Endothelial cell of umbilical vein (primary cell): Measurements from ENCODE around the gene STK17A. TPM values are rescaled to one million over a fixed set of nuclear protein-coding genes. Genes with fewer than 3 reads are reported as not detected.

Experiments
- BruUV-seq: library from RNA; stranded (reverse); fragments of 400-500 nt; replicated peaks from 2 replicates; lab custom pipeline; 2021; lab: Mats Ljungman, UMichigan
- CTCF ChIA-PET: fragments of 300-600, 350-600 bp; sonication (Branson Sonifier 250); formaldehyde crosslinking; loops from one replicate; lab custom pipeline; 2021; ENCODE audit warnings: antibody characterized with exemption, inconsistent platforms; lab: Charles Lee
- POLR2A ChIA-PET: fragments of 300-600, 350-600 bp; sonication (Branson Sonifier 250); formaldehyde crosslinking; loops from one replicate; lab custom pipeline; 2021; ENCODE audit warnings: antibody characterized with exemption, inconsistent platforms; lab: Charles Lee
- DNase-seq: peaks from one replicate; pipeline ENCODE4 v3.0.0-alpha.2; 2011; ENCODE audit warnings: low read depth, low spot score
- FAIRE-seq: peaks from 2 replicates; lab custom pipeline; 2011; peaks lifted over from hg19 to GRCh38; lab: Jason Lieb, UNC
- H2AFZ ChIP-seq: 2 replicates; pipeline ENCODE4 v1.6.0; 2012; ENCODE audit warnings: low read depth, low read length, control low read depth, inconsistent platforms
- H3K27ac ChIP-seq: 2 replicates; pipeline ENCODE4 v1.5.1; 2011; ENCODE audit warnings: low read depth, mild to moderate bottlenecking, control low read depth, low read length, moderate library complexity; ENCODE audit not compliant: insufficient read depth
- H3K27me3 ChIP-seq, 2 experiments: 2 replicates each; pipeline versions ENCODE4 v1.6.0 to v1.6.1; 2011; ENCODE audit warnings: low read length in 2 of 2, mixed read lengths in 1 of 2; ENCODE audit not compliant: control insufficient read depth in 2 of 2, insufficient read depth in 2 of 2
- H3K36me3 ChIP-seq, 2 experiments: 2 replicates in 1 of 2; 3 replicates in 1 of 2; pipeline ENCODE4 v1.5.1; 2011; ENCODE audit warnings: low read length in 2 of 2, mild to moderate bottlenecking in 1 of 2, moderate library complexity in 1 of 2; ENCODE audit not compliant: control insufficient read depth in 2 of 2, insufficient read depth in 2 of 2; ENCODE audit errors: extremely low read depth in 1 of 2
- H3K4me1 ChIP-seq: 3 replicates; pipeline ENCODE4 v1.5.1; 2011; ENCODE audit warnings: mild to moderate bottlenecking, low read length; ENCODE audit not compliant: control insufficient read depth, insufficient read depth; ENCODE audit errors: extremely low read depth
- H3K4me2 ChIP-seq: 2 replicates; pipeline ENCODE4 v1.6.1; 2011; ENCODE audit warnings: low read length, control low read depth, mixed read lengths; ENCODE audit not compliant: insufficient read depth
- H3K4me3 ChIP-seq, 3 experiments: fragments of 200-600 bp in 1 of 3; sonication (generic), shearing (Covaris generic) in 1 of 3; replicated peaks in 1 of 3; 2 replicates each; pipeline ENCODE4 v1.5.1; 2011 to 2016; ENCODE audit warnings: control low read depth in 3 of 3, low read length in 3 of 3, mild to moderate bottlenecking in 2 of 3, inconsistent platforms in 1 of 3, low read depth in 1 of 3, moderate library complexity in 1 of 3; ENCODE audit not compliant: insufficient read depth in 1 of 3
- H3K79me2 ChIP-seq: 2 replicates; pipeline ENCODE4 v1.6.0; 2012; ENCODE audit warnings: low read length, inconsistent platforms; ENCODE audit not compliant: control insufficient read depth, insufficient read depth
- H3K9ac ChIP-seq: replicated peaks from 2 replicates; pipeline ENCODE3; 2011; ENCODE audit warnings: low read length, control low read depth; ENCODE audit not compliant: insufficient read depth; ENCODE audit errors: extremely low read depth
- H3K9me1 ChIP-seq: replicated peaks from 3 replicates; pipeline ENCODE4 v1.6.0; 2011; ENCODE audit warnings: mild to moderate bottlenecking, low read length; ENCODE audit not compliant: control insufficient read depth, insufficient read depth; ENCODE audit errors: extremely low read depth
- H3K9me3 ChIP-seq: replicated peaks from 2 replicates; pipeline ENCODE4 v1.5.1; 2012; ENCODE audit warnings: low read length, inconsistent platforms; ENCODE audit not compliant: control insufficient read depth, insufficient read depth
- H4K20me1 ChIP-seq: replicated peaks from 2 replicates; pipeline ENCODE3; 2011; ENCODE audit warnings: mild to moderate bottlenecking, low read length; ENCODE audit not compliant: control insufficient read depth, insufficient read depth; ENCODE audit errors: extremely low read depth
- CTCF ChIP-seq, 2 donors: IDR thresholded peaks; 1 replicate in 1 of 2; 2 replicates in 1 of 2; pipeline ENCODE4 v1.5.1; 2011; ENCODE audit warnings: low read length in 2 of 2, mild to moderate bottlenecking in 2 of 2, moderate library complexity in 2 of 2, control low read depth in 1 of 2, inconsistent platforms in 1 of 2, low read depth in 1 of 2; ENCODE audit not compliant: insufficient read depth in 1 of 2; ENCODE audit errors: extremely low read depth in 1 of 2
- EZH2 ChIP-seq: IDR thresholded peaks from 2 replicates; pipeline ENCODE4 v1.6.1; 2012; ENCODE audit warnings: borderline replicate concordance, low read depth, mild to moderate bottlenecking, moderate library complexity, low read length, inconsistent platforms; ENCODE audit not compliant: severe bottlenecking
- FOS ChIP-seq: IDR thresholded peaks from 2 replicates; pipeline ENCODE4 v1.6.1; 2011; ENCODE audit warnings: mild to moderate bottlenecking, low read length, moderate library complexity, borderline replicate concordance; ENCODE audit not compliant: insufficient read depth
- GATA2 ChIP-seq: IDR thresholded peaks from 2 replicates; pipeline ENCODE4 v1.7.0; 2011; ENCODE audit warnings: low read depth, mild to moderate bottlenecking, moderate library complexity, mixed read lengths, low read length; ENCODE audit not compliant: insufficient read length, insufficient read depth
- MAX ChIP-seq: IDR thresholded peaks from 2 replicates; pipeline ENCODE4 v1.6.1; 2011; ENCODE audit not compliant: insufficient read depth, insufficient read length
- POLR2A ChIP-seq: IDR thresholded peaks from 2 replicates; pipeline ENCODE4 v1.6.1; 2012; ENCODE audit warnings: low read depth, mild to moderate bottlenecking, control low read depth, low read length
- POLR2AphosphoS5 ChIP-seq: IDR thresholded peaks from 2 replicates; pipeline ENCODE4 v1.6.1; 2012; ENCODE audit warnings: low read depth, mild to moderate bottlenecking, control low read depth, low read length, moderate library complexity; ENCODE audit not compliant: insufficient read depth
- dilution Hi-C: fragments of 300-500 bp; cut with MboI; formaldehyde crosslinking; loops from one replicate; pipeline ENCODE4 v1.15.0; 2019; ENCODE audit warnings: low sequenced_read_pairs; ENCODE audit not compliant: extremely low pct_ligation_motif_present
- intact Hi-C: fragments of 100-400 bp; cut with micrococcal nuclease; formaldehyde crosslinking; loops from one replicate; pipeline ENCODE4 v1.10.0; 2022
- polyA plus RNA-seq, 4 experiments: library from polyadenylated mRNA; depleted of rRNA in 3 of 4; stranded (reverse) in 3 of 4; unstranded in 1 of 4; fragments of >200 nt; gene quantifications; 2 replicates each; pipeline versions ENCODE4 v1.2.1 to v1.2.3, GENCODE V29; 2011 to 2012; ENCODE audit warnings: missing spikeins in 1 of 4
- total RNA-seq: library from RNA; stranded (reverse); gene quantifications from 2 replicates; pipeline ENCODE4 v1.2.3, GENCODE V29; 2021

Gene STK17A
- total and polyA plus RNA-seq, 2 donors (not counting 3 experiments of a cell fraction or from before 2014, with no cell fraction given), result 11.7 to 58.8 TPM

- DNase-seq (no peak), FAIRE-seq (no peak)
- Histone ChIP-seq H3K9me3 (no peaks in the 10 kb centered on the region), H3K4me2 (no peak overlapping the region), H3K4me3 (no peak overlapping the region), H3K9ac (no peak overlapping the region), H3K27me3 (peaks cover 2 to 6% of the 10 kb centered on the region in 2 experiments), H3K79me2 (no peaks in the 10 kb centered on the region), H3K9me1 (no peaks in the 10 kb centered on the region), H3K4me1 (no peaks in the 10 kb centered on the region), H3K27ac (no peak overlapping the region), H3K36me3 (no peaks in the 10 kb centered on the region), H4K20me1 (no peaks in the 10 kb centered on the region), H2AFZ (no peak overlapping the region)
- intact Hi-C loops (no loop called here), dilution Hi-C loops (no loop called here)
- TF ChIP-seq CTCF (IDR thresholded peaks at IDR 0.05; ENCODE audit: extremely low read depth in 1 of 2, insufficient read depth in 1 of 2, low read depth in 1 of 2, low read length in 2 of 2) (no peak), GATA2 (no peak), MAX (no peak), POLR2A (no peak), POLR2AphosphoS5 (no peak), FOS (no peak), EZH2 (no peak)
- ChIA-PET POLR2A (no interaction called here), CTCF (interaction anchor here (0.6 to 1.5 kb wide), 2 partner anchors 9 to 209 kb away, joined by 3 to 4 read pairs; no protein-coding TSS in a partner anchor)
- no TSS peak for BruUV-seq
These were observed 45.0 kb upstream of the STK17A start for GRCh38 chr7:43537765-43538403.
